IMR-90 (cell line): ENCODE measurements around the gene ST3GAL3. TPM values are rescaled to one million over a fixed set of nuclear protein-coding genes. Genes with fewer than 3 reads are reported as not detected.

Source experiments
- ATAC-seq: fragments of 200-7000 bp; cut with Tn5 transposase; 2 replicates; pipeline ENCODE4 v1.9.1; 2020; ENCODE audit warnings: low read depth, mild to moderate bottlenecking, moderate library complexity
- BruUV-seq: library from RNA; stranded (reverse); fragments of 400-500 nt; replicated peaks from 2 replicates; lab custom pipeline; 2021; lab: Mats Ljungman, UMichigan
- CTCF ChIA-PET: fragments of 300-600 bp; formaldehyde crosslinking; extraction: SDS; loops from one replicate; lab custom pipeline; 2021; ENCODE audit warnings: antibody characterized with exemption; lab: Yijun Ruan, JAX
- POLR2A ChIA-PET: fragments of 300-600 bp; sonication (Branson Sonifier 250); formaldehyde crosslinking; loops from one replicate; lab custom pipeline; 2022; ENCODE audit warnings: antibody characterized with exemption; ENCODE audit not compliant: unreplicated experiment; lab: Charles Lee
- DNase-seq: peaks from one replicate; pipeline ENCODE4 v3.0.0; 2013
- H2AFZ ChIP-seq: replicated peaks from 2 replicates; pipeline ENCODE3; 2013; ENCODE audit warnings: low read length, mild to moderate bottlenecking; ENCODE audit not compliant: poor library complexity
- H2AK5ac ChIP-seq: 2 replicates; pipeline ENCODE4 v1.6.1; 2013; ENCODE audit warnings: low read depth, low read length, inconsistent platforms
- H2AK9ac ChIP-seq: replicated peaks from 2 replicates; pipeline ENCODE3; 2013; ENCODE audit warnings: mild to moderate bottlenecking, low read depth, low read length, moderate library complexity; ENCODE audit not compliant: poor library complexity
- H2BK120ac ChIP-seq: 2 replicates; pipeline ENCODE4 v1.6.1; 2013; ENCODE audit warnings: low read depth, low read length, inconsistent platforms
- H2BK15ac ChIP-seq: 3 replicates; pipeline ENCODE4 v1.6.1; 2013; ENCODE audit warnings: low read depth, low read length, inconsistent platforms
- H2BK20ac ChIP-seq: 2 replicates; pipeline ENCODE4 v1.6.1; 2013; ENCODE audit warnings: low read depth, mild to moderate bottlenecking, inconsistent platforms, low read length, moderate library complexity
- H2BK5ac ChIP-seq: 2 replicates; pipeline ENCODE4 v1.6.1; 2013; ENCODE audit warnings: mild to moderate bottlenecking, low read depth, low read length, inconsistent platforms; ENCODE audit not compliant: poor library complexity, severe bottlenecking
- H3K14ac ChIP-seq: replicated peaks from 2 replicates; pipeline ENCODE4 v1.6.1; 2013; ENCODE audit warnings: low read depth, low read length, inconsistent platforms
- H3K18ac ChIP-seq: 2 replicates; pipeline ENCODE4 v1.6.1; 2013; ENCODE audit warnings: low read depth, low read length, control low read depth
- H3K23ac ChIP-seq: 2 replicates; pipeline ENCODE4 v1.6.1; 2013; ENCODE audit warnings: low read depth, low read length, inconsistent platforms
- H3K27ac ChIP-seq: 2 replicates; pipeline ENCODE4 v1.5.1; 2013; ENCODE audit warnings: mild to moderate bottlenecking, control low read depth, low read length; ENCODE audit not compliant: insufficient read depth
- H3K27me3 ChIP-seq: 2 replicates; pipeline ENCODE4 v1.6.1; 2013; ENCODE audit warnings: low read length; ENCODE audit not compliant: control insufficient read depth, insufficient read depth
- H3K36me3 ChIP-seq: 2 replicates; pipeline ENCODE4 v1.6.1; 2013; ENCODE audit warnings: low read length, mixed read lengths; ENCODE audit not compliant: control insufficient read depth, insufficient read depth
- H3K4ac ChIP-seq: 2 replicates; pipeline ENCODE4 v1.6.1; 2013; ENCODE audit warnings: low read depth, low read length, inconsistent platforms
- H3K4me1 ChIP-seq: 2 replicates; pipeline ENCODE4 v1.6.1; 2013; ENCODE audit warnings: low read length, mixed read lengths; ENCODE audit not compliant: control insufficient read depth, insufficient read depth
- H3K4me2 ChIP-seq: 2 replicates; pipeline ENCODE4 v1.6.1; 2013; ENCODE audit warnings: low read depth, mild to moderate bottlenecking, control low read depth, low read length, moderate library complexity
- H3K4me3 ChIP-seq: 2 replicates; pipeline ENCODE4 v1.5.1; 2013; ENCODE audit warnings: low read depth, mild to moderate bottlenecking, control low read depth, low read length, moderate library complexity; ENCODE audit not compliant: insufficient read depth
- H3K56ac ChIP-seq: 2 replicates; pipeline ENCODE4 v1.6.1; 2013; ENCODE audit warnings: low read length, inconsistent platforms; ENCODE audit not compliant: insufficient read depth; ENCODE audit errors: extremely low read depth
- H3K79me1 ChIP-seq, 2 experiments: 2 replicates each; pipeline ENCODE4 v1.6.1; 2013; ENCODE audit warnings: low read length in 2 of 2, inconsistent platforms in 1 of 2, low read depth in 1 of 2
- H3K9ac ChIP-seq: 2 replicates; pipeline ENCODE4 v1.6.1; 2013; ENCODE audit warnings: low read depth, low read length, control low read depth
- H3K9me1 ChIP-seq: 2 replicates; pipeline ENCODE4 v1.6.1; 2013; ENCODE audit warnings: low read length, inconsistent platforms; ENCODE audit not compliant: insufficient read depth
- H3K9me3 ChIP-seq: 2 replicates; pipeline ENCODE4 v1.6.1; 2013; ENCODE audit warnings: low read length; ENCODE audit not compliant: control insufficient read depth, insufficient read depth
- H4K20me1 ChIP-seq: 2 replicates; pipeline ENCODE4 v1.6.1; 2013; ENCODE audit warnings: low read length, inconsistent platforms; ENCODE audit not compliant: insufficient read depth
- H4K5ac ChIP-seq: 2 replicates; pipeline ENCODE4 v1.6.1; 2013; ENCODE audit warnings: mild to moderate bottlenecking, low read depth, low read length, control low read depth
- H4K8ac ChIP-seq, 2 experiments: 2 replicates each; pipeline ENCODE4 v1.6.1; 2013; ENCODE audit warnings: low read depth in 2 of 2, low read length in 2 of 2, control low read depth in 1 of 2, inconsistent platforms in 1 of 2
- H4K91ac ChIP-seq: 2 replicates; pipeline ENCODE4 v1.6.1; 2013; ENCODE audit warnings: low read depth, low read length, inconsistent platforms; ENCODE audit not compliant: insufficient read depth
- BHLHE40 ChIP-seq: fragments of 150-350 bp; IDR thresholded peaks from 2 replicates; pipeline ENCODE4 v1.6.1; 2016; ENCODE audit warnings: mild to moderate bottlenecking, low read depth, low read length
- CHD1 ChIP-seq: IDR thresholded peaks from 2 replicates; pipeline ENCODE4 v1.6.1; 2012; ENCODE audit warnings: low read depth, low read length, improper control_type of control experiment
- MAFK ChIP-seq: IDR thresholded peaks from 2 replicates; pipeline ENCODE4 v1.6.1; 2012; ENCODE audit warnings: low read depth, low read length, improper control_type of control experiment
- MXI1 ChIP-seq: IDR thresholded peaks from 2 replicates; pipeline ENCODE4 v1.6.1; 2012; ENCODE audit warnings: low read depth, mild to moderate bottlenecking, low read length, moderate library complexity, borderline replicate concordance
- NFE2L2 ChIP-seq: fragments of 150-350 bp; IDR thresholded peaks from 2 replicates; pipeline ENCODE4 v1.6.1; 2016; ENCODE audit warnings: low read depth, mild to moderate bottlenecking, low read length
- POLR2A ChIP-seq: IDR thresholded peaks from 2 replicates; pipeline ENCODE4 v1.6.1; 2012; ENCODE audit warnings: mild to moderate bottlenecking, low read depth, low read length
- RFX5 ChIP-seq: IDR thresholded peaks from 2 replicates; pipeline ENCODE4 v1.8.0; 2012; ENCODE audit warnings: low read depth, mild to moderate bottlenecking, low read length, moderate library complexity
- SMC3 ChIP-seq: fragments of 150-350 bp; IDR thresholded peaks from 2 replicates; pipeline ENCODE4 v1.6.1; 2016; ENCODE audit warnings: low read depth, mild to moderate bottlenecking, antibody characterized with exemption, low read length, moderate library complexity
- WGBS, 2 experiments: methylation state at CpG; one replicate each; pipeline versions ENCODE4 v1.1.5 to v1.1.7; 2013; ENCODE audit warnings: missing lambda C conversion rate in 2 of 2; ENCODE audit not compliant: insufficient read length in 1 of 2; ENCODE audit errors: extremely low coverage in 2 of 2; 5-methylcytosine and 5-hydroxymethylcytosine counted together
- dilution Hi-C: fragments of 300-500 bp; cut with HindIII; formaldehyde crosslinking; loops from one replicate; pipeline ENCODE4 v1.14.3; 2018; ENCODE audit warnings: low sequenced_read_pairs; ENCODE audit not compliant: unreplicated experiment
- in situ Hi-C: fragments of 300-500 bp; cut with MboI; formaldehyde crosslinking; loops from 3 replicates; pipeline ENCODE4 v1.14.3; 2019; ENCODE audit warnings: low sequenced_read_pairs, inconsistent platforms, mixed read lengths
- intact Hi-C: fragments of 100-400 bp; cut with micrococcal nuclease; formaldehyde crosslinking; loops from 2 replicates; pipeline ENCODE4 v1.10.0; 2022
- polyA plus RNA-seq, 3 experiments: library from polyadenylated mRNA; depleted of rRNA; stranded (reverse); fragments of >200 nt; gene quantifications; 2 replicates each; pipeline ENCODE4 v1.2.3, GENCODE V29; 2012; ENCODE audit warnings: low replicate concordance in 1 of 3
- total RNA-seq: library from RNA; depleted of rRNA; stranded (reverse); fragments of >200 nt; gene quantifications from 2 replicates; pipeline ENCODE4 v1.2.3, GENCODE V29; 2012
- TF ChIP-seq, protein P1 (sequence below): fragments of 150-350 bp; IDR thresholded peaks from 2 replicates; pipeline ENCODE4 v1.6.1; 2017; ENCODE audit warnings: mild to moderate bottlenecking, antibody characterized with exemption, low read length, low read depth
- TF ChIP-seq, protein P2 (sequence below): fragments of 150-350 bp; IDR thresholded peaks from 2 replicates; pipeline ENCODE4 v1.6.1; 2016; ENCODE audit warnings: low read depth, mild to moderate bottlenecking, low read length, moderate library complexity, borderline replicate concordance

ST3GAL3 gene
- total and polyA plus RNA-seq, 2 of the 4 experiments (the other 2 are of a cell fraction), result 12.0 to 14.8 TPM

DNA sequence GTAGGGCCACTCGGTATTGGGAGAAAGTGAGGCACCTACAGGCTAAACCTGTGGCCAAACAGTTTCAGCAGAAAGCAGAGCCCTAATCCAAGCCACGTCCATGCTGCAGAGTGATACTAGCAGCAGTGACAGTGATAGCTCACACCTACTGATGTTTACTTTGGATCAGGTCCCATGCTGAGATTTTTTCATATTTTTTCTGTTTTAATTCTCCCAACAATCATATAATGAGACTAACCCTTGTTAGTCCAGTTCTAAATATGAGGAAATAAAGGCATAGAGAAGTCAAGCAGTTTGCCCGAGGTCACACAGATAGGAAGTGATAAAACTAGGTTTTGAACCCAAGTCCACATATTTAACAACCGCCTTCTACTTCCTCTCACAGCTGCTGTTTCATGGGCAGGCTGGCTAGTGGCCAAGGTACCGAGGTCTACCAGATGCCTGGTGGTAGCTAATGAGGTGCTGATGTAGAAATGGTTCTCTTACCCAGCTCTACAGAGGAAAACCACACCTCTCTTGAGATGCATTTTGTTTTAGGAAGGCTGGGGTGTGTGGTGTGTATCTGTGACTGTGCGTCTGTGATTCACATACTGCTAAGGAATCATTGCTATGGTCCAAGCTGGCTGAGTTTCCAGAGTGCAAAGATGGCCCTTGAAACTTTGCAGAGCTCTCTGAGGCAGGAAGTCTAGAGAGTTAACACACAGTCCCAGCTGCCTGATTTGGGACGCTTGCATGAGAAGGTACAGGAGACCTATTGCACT lies 146.0 kb downstream of the ST3GAL3 start:
- no peak overlapping the region for H2BK120ac ChIP-seq
- H2AFZ ChIP-seq, result no peak overlapping the region
- no peaks in the 10 kb centered on the region for H3K27me3 ChIP-seq
- WGBS, 2 experiments, result 12% methylated on average over 2 of the region's 7 CpGs; no CpG with 5 or more reads in 1 of the 2 experiments
- H3K79me1 ChIP-seq, result peaks cover 11 to 54% of the 10 kb centered on the region in 2 experiments
- ATAC-seq (peak; percentile 46), DNase-seq (peak; percentile 79)
- no peak overlapping the region for H3K56ac ChIP-seq
- peaks cover 16% of the 10 kb centered on the region for H3K9me1 ChIP-seq
- no peak overlapping the region for H4K8ac ChIP-seq
- CTCF ChIA-PET, result interaction anchor here (0.6 kb wide), 1 partner anchor 72 kb away, joined by 4 read pairs; no protein-coding TSS in a partner anchor
- POLR2A ChIA-PET, result no interaction called here
- no peak overlapping the region for H2BK20ac ChIP-seq
- H3K27ac ChIP-seq, result no peak overlapping the region
- no peaks in the 10 kb centered on the region for H3K36me3 ChIP-seq
- no peak overlapping the region for H2AK5ac ChIP-seq
- H3K4ac ChIP-seq, result no peak overlapping the region
- dilution Hi-C loops, result no loop called here
- no peak overlapping the region for H3K4me2 ChIP-seq
- H3K14ac ChIP-seq, result 0 out of 2 replicates have a peak overlapping the region, but pooled peaks have one; percentile 38
- peaks cover 46% of the 10 kb centered on the region for H4K20me1 ChIP-seq
- TF ChIP-seq, protein P1, sequence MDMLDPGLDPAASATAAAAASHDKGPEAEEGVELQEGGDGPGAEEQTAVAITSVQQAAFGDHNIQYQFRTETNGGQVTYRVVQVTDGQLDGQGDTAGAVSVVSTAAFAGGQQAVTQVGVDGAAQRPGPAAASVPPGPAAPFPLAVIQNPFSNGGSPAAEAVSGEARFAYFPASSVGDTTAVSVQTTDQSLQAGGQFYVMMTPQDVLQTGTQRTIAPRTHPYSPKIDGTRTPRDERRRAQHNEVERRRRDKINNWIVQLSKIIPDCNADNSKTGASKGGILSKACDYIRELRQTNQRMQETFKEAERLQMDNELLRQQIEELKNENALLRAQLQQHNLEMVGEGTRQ, result no peak
- no peak for TF ChIP-seq SMC3
- TF ChIP-seq MAFK, result no peak
- TF ChIP-seq NFE2L2, result no peak
- TF ChIP-seq CHD1, result no peak
- TF ChIP-seq RFX5, result no peak
- no peak for TF ChIP-seq POLR2A
- TF ChIP-seq, protein P2, sequence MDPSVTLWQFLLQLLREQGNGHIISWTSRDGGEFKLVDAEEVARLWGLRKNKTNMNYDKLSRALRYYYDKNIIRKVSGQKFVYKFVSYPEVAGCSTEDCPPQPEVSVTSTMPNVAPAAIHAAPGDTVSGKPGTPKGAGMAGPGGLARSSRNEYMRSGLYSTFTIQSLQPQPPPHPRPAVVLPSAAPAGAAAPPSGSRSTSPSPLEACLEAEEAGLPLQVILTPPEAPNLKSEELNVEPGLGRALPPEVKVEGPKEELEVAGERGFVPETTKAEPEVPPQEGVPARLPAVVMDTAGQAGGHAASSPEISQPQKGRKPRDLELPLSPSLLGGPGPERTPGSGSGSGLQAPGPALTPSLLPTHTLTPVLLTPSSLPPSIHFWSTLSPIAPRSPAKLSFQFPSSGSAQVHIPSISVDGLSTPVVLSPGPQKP, result no peak
- no peak for TF ChIP-seq MXI1
- no peak for TF ChIP-seq BHLHE40
- no peak overlapping the region for H2BK15ac ChIP-seq
- H2BK5ac ChIP-seq, result no peak overlapping the region
- BruUV-seq, result no TSS peak
- H3K4me3 ChIP-seq, result no peak overlapping the region
- no peak overlapping the region for H3K18ac ChIP-seq
- intact Hi-C loops, result loop anchor here (5.0 kb wide), 1 partner anchor 79 kb away; the partner anchor contains the start of gene ARTN
- no peak overlapping the region for H3K23ac ChIP-seq
- no peak overlapping the region for H4K5ac ChIP-seq
- in situ Hi-C loops, result no loop called here
- peaks cover 8% of the 10 kb centered on the region for H3K4me1 ChIP-seq
- peak overlapping the region; percentile 15 for H2AK9ac ChIP-seq
- H4K91ac ChIP-seq, result no peak overlapping the region
- H3K9me3 ChIP-seq, result no peaks in the 10 kb centered on the region
- no peak overlapping the region for H3K9ac ChIP-seq
